Measurements from ENCODE around the gene HOXD3.

DNA sequence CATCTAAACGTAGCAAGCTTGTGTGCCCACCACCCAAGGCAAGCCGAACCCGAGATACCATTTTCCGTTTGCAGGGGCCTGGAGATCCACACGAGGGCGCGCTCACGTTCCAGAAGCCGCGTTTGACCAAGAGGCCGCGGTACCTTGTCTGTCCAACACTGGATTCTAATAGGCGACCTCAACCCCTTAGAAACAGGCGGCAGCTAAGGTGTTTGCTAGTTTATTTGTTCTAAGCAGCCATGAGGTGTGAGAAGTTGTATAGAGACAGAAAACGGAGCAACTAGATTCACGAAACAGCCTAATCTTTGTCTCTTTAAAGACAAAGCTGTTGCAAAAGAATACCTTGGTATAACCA, 45.8 kb upstream of the HOXD3 start:
- TF ChIP-seq, protein P1, sequence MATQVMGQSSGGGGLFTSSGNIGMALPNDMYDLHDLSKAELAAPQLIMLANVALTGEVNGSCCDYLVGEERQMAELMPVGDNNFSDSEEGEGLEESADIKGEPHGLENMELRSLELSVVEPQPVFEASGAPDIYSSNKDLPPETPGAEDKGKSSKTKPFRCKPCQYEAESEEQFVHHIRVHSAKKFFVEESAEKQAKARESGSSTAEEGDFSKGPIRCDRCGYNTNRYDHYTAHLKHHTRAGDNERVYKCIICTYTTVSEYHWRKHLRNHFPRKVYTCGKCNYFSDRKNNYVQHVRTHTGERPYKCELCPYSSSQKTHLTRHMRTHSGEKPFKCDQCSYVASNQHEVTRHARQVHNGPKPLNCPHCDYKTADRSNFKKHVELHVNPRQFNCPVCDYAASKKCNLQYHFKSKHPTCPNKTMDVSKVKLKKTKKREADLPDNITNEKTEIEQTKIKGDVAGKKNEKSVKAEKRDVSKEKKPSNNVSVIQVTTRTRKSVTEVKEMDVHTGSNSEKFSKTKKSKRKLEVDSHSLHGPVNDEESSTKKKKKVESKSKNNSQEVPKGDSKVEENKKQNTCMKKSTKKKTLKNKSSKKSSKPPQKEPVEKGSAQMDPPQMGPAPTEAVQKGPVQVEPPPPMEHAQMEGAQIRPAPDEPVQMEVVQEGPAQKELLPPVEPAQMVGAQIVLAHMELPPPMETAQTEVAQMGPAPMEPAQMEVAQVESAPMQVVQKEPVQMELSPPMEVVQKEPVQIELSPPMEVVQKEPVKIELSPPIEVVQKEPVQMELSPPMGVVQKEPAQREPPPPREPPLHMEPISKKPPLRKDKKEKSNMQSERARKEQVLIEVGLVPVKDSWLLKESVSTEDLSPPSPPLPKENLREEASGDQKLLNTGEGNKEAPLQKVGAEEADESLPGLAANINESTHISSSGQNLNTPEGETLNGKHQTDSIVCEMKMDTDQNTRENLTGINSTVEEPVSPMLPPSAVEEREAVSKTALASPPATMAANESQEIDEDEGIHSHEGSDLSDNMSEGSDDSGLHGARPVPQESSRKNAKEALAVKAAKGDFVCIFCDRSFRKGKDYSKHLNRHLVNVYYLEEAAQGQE (IDR thresholded peaks at IDR 0.05; ENCODE audit: insufficient read depth in 1 of 2, low read depth in 2 of 2, low read length in 2 of 2) = no peak
- TF ChIP-seq POLR2AphosphoS5 (IDR thresholded peaks at IDR 0.05; ENCODE audit: low read depth, low read length) = no peak

Measured in PFSK-1 (cell line).